Hepatocyte (in vitro differentiated cells): ENCODE measurements around the gene AVPR2. TPM values are rescaled to one million over a fixed set of nuclear protein-coding genes. Genes with fewer than 3 reads are reported as not detected.

ENCODE experiments used
- DNase-seq: peaks from one replicate; pipeline ENCODE4 v3.0.0-alpha.2; 2016; ENCODE audit warnings: low spot score
- H2AFZ ChIP-seq: fragments of 200-600 bp; sonication (generic); 2 replicates; pipeline ENCODE4 v1.6.0; 2016; ENCODE audit warnings: antibody characterized with exemption, mild to moderate bottlenecking
- H3K27ac ChIP-seq: fragments of 200-600 bp; sonication (generic); 2 replicates; pipeline ENCODE4 v1.5.1; 2016; ENCODE audit warnings: mild to moderate bottlenecking
- H3K27me3 ChIP-seq: fragments of 200-600 bp; sonication (generic); 2 replicates; pipeline ENCODE4 v1.6.1; 2016
- H3K36me3 ChIP-seq: fragments of 200-600 bp; sonication (generic); replicated peaks from 2 replicates; pipeline ENCODE4 v1.5.1; 2016; ENCODE audit warnings: low read depth; ENCODE audit not compliant: insufficient read depth
- H3K4me1 ChIP-seq: fragments of 200-600 bp; sonication (generic); 2 replicates; pipeline ENCODE4 v1.5.1; 2016; ENCODE audit warnings: mild to moderate bottlenecking, moderate library complexity; ENCODE audit not compliant: insufficient read depth
- H3K4me2 ChIP-seq: fragments of 200-600 bp; sonication (generic); 2 replicates; pipeline ENCODE4 v1.6.0; 2016
- H3K4me3 ChIP-seq: fragments of 200-600 bp; sonication (generic); 2 replicates; pipeline ENCODE4 v1.5.1; 2016; ENCODE audit warnings: mild to moderate bottlenecking
- H3K79me2 ChIP-seq: fragments of 200-600 bp; sonication (generic); 2 replicates; pipeline ENCODE4 v1.6.0; 2017; ENCODE audit warnings: mild to moderate bottlenecking
- H3K9me2 ChIP-seq: fragments of 200-600 bp; sonication (generic); replicated peaks from 2 replicates; pipeline ENCODE4 v1.6.0; 2017; ENCODE audit warnings: mild to moderate bottlenecking; ENCODE audit not compliant: insufficient read depth
- H3K9me3 ChIP-seq: fragments of 200-600 bp; sonication (generic); 2 replicates; pipeline ENCODE4 v1.5.1; 2016; ENCODE audit warnings: low read depth, mild to moderate bottlenecking
- H4K20me1 ChIP-seq: fragments of 200-600 bp; sonication (generic); 2 replicates; pipeline ENCODE4 v1.6.0; 2016; ENCODE audit warnings: mild to moderate bottlenecking; ENCODE audit not compliant: insufficient read depth, poor library complexity, severe bottlenecking
- EZH2 ChIP-seq: fragments of 200-600 bp; sonication (generic); IDR thresholded peaks from 2 replicates; pipeline ENCODE4 v1.6.1; 2016; ENCODE audit warnings: antibody characterized with exemption, mild to moderate bottlenecking, borderline replicate concordance
- EZH2phosphoT487 ChIP-seq: fragments of 200-600 bp; sonication (generic); IDR thresholded peaks from one replicate; pipeline ENCODE4 v1.6.1; 2018; ENCODE audit warnings: antibody characterized with exemption, mild to moderate bottlenecking, low read depth, moderate library complexity; ENCODE audit not compliant: unreplicated experiment, severe bottlenecking
- WGBS: methylation state at CpG from one replicate; pipeline ENCODE4 v1.1.6; 2016; ENCODE audit warnings: low lambda C conversion rate; ENCODE audit errors: missing lambda C conversion rate; 5-methylcytosine and 5-hydroxymethylcytosine counted together
- polyA plus RNA-seq: library from polyadenylated mRNA; unstranded; fragments of >200 nt; fragmentation: Nextera tagmentation; extraction: Ambion mirVana; gene quantifications from 2 replicates; pipeline ENCODE4 v1.2.1, GENCODE V29; 2016
- total RNA-seq: library from RNA; depleted of rRNA; stranded (reverse); fragments of >200 nt; gene quantifications from 2 replicates; pipeline ENCODE4 v1.2.3, GENCODE V29; 2014
- TF ChIP-seq, protein P1 (sequence below): fragments of 200-600 bp; sonication (generic); IDR thresholded peaks from 2 replicates; pipeline ENCODE4 v1.5.1; 2016; ENCODE audit warnings: antibody characterized with exemption, mild to moderate bottlenecking; ENCODE audit not compliant: poor library complexity

Gene AVPR2
- total and polyA plus RNA-seq, 2 experiments from 2014 or later, result not detected

DNA sequence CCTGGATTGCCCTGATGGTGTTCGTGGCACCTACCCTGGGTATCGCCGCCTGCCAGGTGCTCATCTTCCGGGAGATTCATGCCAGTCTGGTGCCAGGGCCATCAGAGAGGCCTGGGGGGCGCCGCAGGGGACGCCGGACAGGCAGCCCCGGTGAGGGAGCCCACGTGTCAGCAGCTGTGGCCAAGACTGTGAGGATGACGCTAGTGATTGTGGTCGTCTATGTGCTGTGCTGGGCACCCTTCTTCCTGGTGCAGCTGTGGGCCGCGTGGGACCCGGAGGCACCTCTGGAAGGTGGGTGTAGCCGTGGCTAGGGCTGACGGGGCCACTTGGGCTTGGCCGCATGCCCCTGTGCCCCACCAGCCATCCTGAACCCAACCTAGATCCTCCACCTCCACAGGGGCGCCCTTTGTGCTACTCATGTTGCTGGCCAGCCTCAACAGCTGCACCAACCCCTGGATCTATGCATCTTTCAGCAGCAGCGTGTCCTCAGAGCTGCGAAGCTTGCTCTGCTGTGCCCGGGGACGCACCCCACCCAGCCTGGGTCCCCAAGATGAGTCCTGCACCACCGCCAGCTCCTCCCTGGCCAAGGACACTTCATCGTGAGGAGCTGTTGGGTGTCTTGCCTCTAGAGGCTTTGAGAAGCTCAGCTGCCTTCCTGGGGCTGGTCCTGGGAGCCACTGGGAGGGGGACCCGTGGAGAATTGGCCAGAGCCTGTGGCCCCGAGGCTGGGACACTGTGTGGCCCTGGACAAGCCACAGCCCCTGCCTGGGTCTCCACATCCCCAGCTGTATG, 1.8 kb downstream of the AVPR2 start:
- H3K27me3 ChIP-seq, result no peaks in the 10 kb centered on the region
- no peak overlapping the region for H3K4me2 ChIP-seq
- no peaks in the 10 kb centered on the region for H3K36me3 ChIP-seq
- no peak overlapping the region for H3K4me3 ChIP-seq
- H4K20me1 ChIP-seq, result no peaks in the 10 kb centered on the region
- no peaks in the 10 kb centered on the region for H3K9me2 ChIP-seq
- no peak overlapping the region for H2AFZ ChIP-seq
- WGBS, result 85% methylated on average over 27 of the region's 27 CpGs
- no peaks in the 10 kb centered on the region for H3K4me1 ChIP-seq
- no peak overlapping the region for H3K27ac ChIP-seq
- DNase-seq, result no peak
- no peaks in the 10 kb centered on the region for H3K79me2 ChIP-seq
- TF ChIP-seq EZH2phosphoT487, result no peak
- no peaks in the 10 kb centered on the region for H3K9me3 ChIP-seq

DNA sequence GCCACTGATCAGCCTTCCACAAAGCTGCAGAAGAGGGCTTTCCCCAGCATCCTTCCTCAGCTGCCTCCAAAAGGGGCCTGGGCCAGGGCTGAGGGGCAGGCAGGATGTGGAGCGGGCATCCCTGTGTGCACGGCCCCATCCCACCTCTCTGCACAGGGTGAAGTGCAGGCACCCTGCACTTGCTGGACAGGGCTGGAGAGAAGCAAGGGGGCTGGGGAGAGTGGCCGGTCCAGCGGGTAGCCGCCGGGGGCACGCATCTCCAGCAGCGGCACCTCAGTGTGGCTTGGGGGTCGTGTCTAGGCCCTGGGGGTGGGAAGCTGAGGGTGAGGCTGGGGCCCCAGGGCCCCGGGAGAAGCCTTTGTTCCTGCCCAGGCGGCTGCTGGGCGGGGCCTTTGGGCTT, 3.0 kb downstream of the AVPR2 start:
- Histone ChIP-seq H3K9me3 (no peaks in the 10 kb centered on the region), H4K20me1 (no peaks in the 10 kb centered on the region), H3K4me3 (no peak overlapping the region), H3K9me2 (no peaks in the 10 kb centered on the region), H3K4me1 (no peaks in the 10 kb centered on the region), H3K4me2 (no peak overlapping the region), H3K36me3 (no peaks in the 10 kb centered on the region), H3K27me3 (no peaks in the 10 kb centered on the region), H3K27ac (no peak overlapping the region), H2AFZ (no peak overlapping the region), H3K79me2 (no peaks in the 10 kb centered on the region)
- no peak for DNase-seq
- TF ChIP-seq, protein P1, sequence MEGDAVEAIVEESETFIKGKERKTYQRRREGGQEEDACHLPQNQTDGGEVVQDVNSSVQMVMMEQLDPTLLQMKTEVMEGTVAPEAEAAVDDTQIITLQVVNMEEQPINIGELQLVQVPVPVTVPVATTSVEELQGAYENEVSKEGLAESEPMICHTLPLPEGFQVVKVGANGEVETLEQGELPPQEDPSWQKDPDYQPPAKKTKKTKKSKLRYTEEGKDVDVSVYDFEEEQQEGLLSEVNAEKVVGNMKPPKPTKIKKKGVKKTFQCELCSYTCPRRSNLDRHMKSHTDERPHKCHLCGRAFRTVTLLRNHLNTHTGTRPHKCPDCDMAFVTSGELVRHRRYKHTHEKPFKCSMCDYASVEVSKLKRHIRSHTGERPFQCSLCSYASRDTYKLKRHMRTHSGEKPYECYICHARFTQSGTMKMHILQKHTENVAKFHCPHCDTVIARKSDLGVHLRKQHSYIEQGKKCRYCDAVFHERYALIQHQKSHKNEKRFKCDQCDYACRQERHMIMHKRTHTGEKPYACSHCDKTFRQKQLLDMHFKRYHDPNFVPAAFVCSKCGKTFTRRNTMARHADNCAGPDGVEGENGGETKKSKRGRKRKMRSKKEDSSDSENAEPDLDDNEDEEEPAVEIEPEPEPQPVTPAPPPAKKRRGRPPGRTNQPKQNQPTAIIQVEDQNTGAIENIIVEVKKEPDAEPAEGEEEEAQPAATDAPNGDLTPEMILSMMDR, result no peak
- TF ChIP-seq EZH2 (no peak), EZH2phosphoT487 (no peak)
- 91% methylated on average over 9 of the region's 12 CpGs for WGBS

DNA sequence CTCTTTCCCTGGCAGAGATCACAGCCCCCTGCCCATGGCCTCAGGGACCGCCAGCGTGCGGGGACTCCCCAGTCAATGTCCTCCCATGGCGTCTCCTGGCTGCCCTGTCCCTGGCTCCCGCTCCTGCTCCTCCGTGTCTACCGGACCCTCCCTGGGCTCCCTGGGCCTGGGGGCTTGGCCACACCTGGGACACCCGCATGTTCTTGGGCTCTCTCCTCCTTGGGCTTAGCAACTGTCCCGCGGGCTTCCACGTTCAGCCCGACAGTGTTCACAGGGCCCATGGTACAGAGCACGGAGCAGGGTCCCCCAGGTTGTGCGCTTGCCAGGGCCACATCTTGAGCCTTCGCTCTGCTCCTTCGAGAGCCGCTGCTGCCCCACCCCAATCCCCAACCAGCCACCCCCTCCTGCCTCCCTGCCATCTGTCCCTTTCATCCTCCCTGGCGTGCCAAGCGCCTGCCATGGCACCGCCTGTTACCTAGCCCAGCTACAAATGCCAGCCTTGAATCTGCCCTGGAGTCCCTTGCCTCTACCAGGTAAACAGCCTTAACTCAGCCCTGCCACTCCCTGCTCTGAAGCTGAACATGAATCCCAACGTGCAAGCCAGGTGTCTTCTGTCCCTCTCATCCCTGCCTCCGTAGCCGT, 3.9 kb downstream of the AVPR2 start:
- H3K36me3 ChIP-seq, result no peaks in the 10 kb centered on the region
- DNase-seq, result no peak
- H3K4me1 ChIP-seq, result no peaks in the 10 kb centered on the region
- 90% methylated on average over 17 of the region's 23 CpGs for WGBS
- H3K27ac ChIP-seq, result no peak overlapping the region
- H2AFZ ChIP-seq, result no peak overlapping the region
- TF ChIP-seq EZH2, result no peak
- no peak for TF ChIP-seq EZH2phosphoT487
- TF ChIP-seq, protein P1, result no peak
- H3K4me2 ChIP-seq, result no peak overlapping the region
- no peak overlapping the region for H3K4me3 ChIP-seq
- no peaks in the 10 kb centered on the region for H3K27me3 ChIP-seq
- no peaks in the 10 kb centered on the region for H3K79me2 ChIP-seq
- no peaks in the 10 kb centered on the region for H3K9me2 ChIP-seq
- H3K9me3 ChIP-seq, result no peaks in the 10 kb centered on the region
- no peaks in the 10 kb centered on the region for H4K20me1 ChIP-seq
